Measurements from ENCODE around the gene SLC23A1.

SLC23A1 gene

GRCh38 chr5:139407517-139407916, 24.4 kb upstream of the SLC23A1 start:
- no peak for DNase-seq (ENCODE audit: low spot score)
- no peak for FAIRE-seq

GRCh38 chr5:139406963-139407362, 23.9 kb upstream of the SLC23A1 start:
- no peak for FAIRE-seq
- no peak for DNase-seq (ENCODE audit: low spot score)

- DNase-seq (ENCODE audit: low spot score) (no peak), FAIRE-seq (no peak)
Measured at GRCh38 chr5:139404484-139404840, 21.4 kb upstream of the SLC23A1 start.

GRCh38 chr5:139403787-139404483, 20.8 kb upstream of the SLC23A1 start, which contains the start of gene SPATA24:
Gene SPATA24 (minus strand): TSS chr5:139404089. CDS start chr5:139404060, 29 bp downstream.
- FAIRE-seq (peak; percentile 62), DNase-seq (ENCODE audit: low spot score) (peak; percentile 86)

- no peak for DNase-seq (ENCODE audit: low spot score)
- no peak for FAIRE-seq
Measured at GRCh38 chr5:139403418-139403786, 20.3 kb upstream of the SLC23A1 start.

GRCh38 chr5:139402561-139403158, 19.6 kb upstream of the SLC23A1 start:
- DNase-seq (ENCODE audit: low spot score) (no peak), FAIRE-seq (no peak)

- no peak for DNase-seq (ENCODE audit: low spot score)
- FAIRE-seq, result no peak
Measured at GRCh38 chr5:139401546-139401945, 18.4 kb upstream of the SLC23A1 start.

- FAIRE-seq (no peak), DNase-seq (ENCODE audit: low spot score) (no peak)
Measured at GRCh38 chr5:139399501-139400121, 16.5 kb upstream of the SLC23A1 start.

GRCh38 chr5:139397921-139398320, 14.8 kb upstream of the SLC23A1 start:
- FAIRE-seq (no peak), DNase-seq (ENCODE audit: low spot score) (no peak)

- DNase-seq (ENCODE audit: low spot score) (no peak), FAIRE-seq (no peak)
Measured at GRCh38 chr5:139396691-139397090, 13.6 kb upstream of the SLC23A1 start.

- no peak for DNase-seq (ENCODE audit: low spot score)
- FAIRE-seq, result no peak
Measured at GRCh38 chr5:139395844-139396640, 12.9 kb upstream of the SLC23A1 start.

- FAIRE-seq (no peak), DNase-seq (ENCODE audit: low spot score) (no peak)
Measured at GRCh38 chr5:139394654-139395566, 11.8 kb upstream of the SLC23A1 start, which contains the start of gene PROB1. Gene PROB1 (minus strand): TSS chr5:139395104. CDS start chr5:139395081, 23 bp downstream.

GRCh38 chr5:139394123-139394653, 11.1 kb upstream of the SLC23A1 start:
- no peak for FAIRE-seq
- no peak for DNase-seq (ENCODE audit: low spot score)

- FAIRE-seq, result no peak
- DNase-seq (ENCODE audit: low spot score), result no peak
Measured at GRCh38 chr5:139393497-139394122, 10.5 kb upstream of the SLC23A1 start.

- FAIRE-seq (no peak), DNase-seq (ENCODE audit: low spot score) (no peak)
Measured at GRCh38 chr5:139392678-139393496, 9.8 kb upstream of the SLC23A1 start.

GRCh38 chr5:139392324-139392677, 9.2 kb upstream of the SLC23A1 start:
- FAIRE-seq (no peak), DNase-seq (ENCODE audit: low spot score) (no peak)

GRCh38 chr5:139391570-139392323, 8.7 kb upstream of the SLC23A1 start:
- no peak for FAIRE-seq
- DNase-seq (ENCODE audit: low spot score), result no peak

Data from RCC 7860 (cell line).